ENCODE results near the gene DDX51.
"Not testable (repeated sequence)": the region's sequence is repeated elsewhere in the genome, so short reads cannot be mapped to it uniquely, and the experiment has no call there.

The DDX51 gene

GRCh38 chr12:132154941-132155770, 11.0 kb upstream of the DDX51 start:
- no peak for DNase-seq (ENCODE audit: low read depth, low spot score)

- DNase-seq (ENCODE audit: low read depth, low spot score), result no peak
Measured at GRCh38 chr12:132154341-132154761, 10.2 kb upstream of the DDX51 start.

- peak; percentile 46 for DNase-seq (ENCODE audit: low read depth, low spot score)
Measured at GRCh38 chr12:132153501-132154340, 9.6 kb upstream of the DDX51 start.

- no peak for DNase-seq (ENCODE audit: low read depth, low spot score)
Measured at GRCh38 chr12:132152953-132153352, 8.8 kb upstream of the DDX51 start.

GRCh38 chr12:132152411-132152821, 8.3 kb upstream of the DDX51 start:
- no peak for DNase-seq (ENCODE audit: low read depth, low spot score)

- DNase-seq (ENCODE audit: low read depth, low spot score), result no peak
Measured at GRCh38 chr12:132151766-132152410, 7.8 kb upstream of the DDX51 start.

GRCh38 chr12:132151145-132151765, 7.1 kb upstream of the DDX51 start:
- no peak for DNase-seq (ENCODE audit: low read depth, low spot score)

- DNase-seq (ENCODE audit: low read depth, low spot score), result no peak
Measured at GRCh38 chr12:132150780-132151144, 6.6 kb upstream of the DDX51 start.

GRCh38 chr12:132149526-132149925, 5.4 kb upstream of the DDX51 start:
- DNase-seq (ENCODE audit: low read depth, low spot score), result not testable (repeated sequence)

GRCh38 chr12:132148368-132149045, 4.4 kb upstream of the DDX51 start:
- no peak for DNase-seq (ENCODE audit: low read depth, low spot score)

- DNase-seq (ENCODE audit: low read depth, low spot score), result no peak
Measured at GRCh38 chr12:132147423-132148367, 3.6 kb upstream of the DDX51 start.

GRCh38 chr12:132146772-132147422, 2.8 kb upstream of the DDX51 start:
- DNase-seq (ENCODE audit: low read depth, low spot score), result no peak

GRCh38 chr12:132146098-132146497, 2.0 kb upstream of the DDX51 start:
- DNase-seq (ENCODE audit: low read depth, low spot score), result no peak

GRCh38 chr12:132145334-132145733, 1.2 kb upstream of the DDX51 start:
- DNase-seq (ENCODE audit: low read depth, low spot score), result no peak

- no peak for DNase-seq (ENCODE audit: low read depth, low spot score)
Measured at GRCh38 chr12:132144810-132145168, 670 bp upstream of the DDX51 start.

GRCh38 chr12:132143336-132144071, 615 bp downstream of the DDX51 start:
- DNase-seq (ENCODE audit: low read depth, low spot score), result no peak

- no peak for DNase-seq (ENCODE audit: low read depth, low spot score)
Measured at GRCh38 chr12:132142679-132143335, 1.3 kb downstream of the DDX51 start.

GRCh38 chr12:132141976-132142678, 2.0 kb downstream of the DDX51 start:
- no peak for DNase-seq (ENCODE audit: low read depth, low spot score)
